CD4-positive, alpha-beta T cell treated with Interleukin-12 subunit alpha and Interleukin-12 subunit beta, for 1 hour (primary cell): ENCODE measurements around the gene GHRHR.

ENCODE experiments used
- DNase-seq: peaks from one replicate; pipeline ENCODE4 v3.0.0-alpha.2; 2020

Gene GHRHR

DNA sequence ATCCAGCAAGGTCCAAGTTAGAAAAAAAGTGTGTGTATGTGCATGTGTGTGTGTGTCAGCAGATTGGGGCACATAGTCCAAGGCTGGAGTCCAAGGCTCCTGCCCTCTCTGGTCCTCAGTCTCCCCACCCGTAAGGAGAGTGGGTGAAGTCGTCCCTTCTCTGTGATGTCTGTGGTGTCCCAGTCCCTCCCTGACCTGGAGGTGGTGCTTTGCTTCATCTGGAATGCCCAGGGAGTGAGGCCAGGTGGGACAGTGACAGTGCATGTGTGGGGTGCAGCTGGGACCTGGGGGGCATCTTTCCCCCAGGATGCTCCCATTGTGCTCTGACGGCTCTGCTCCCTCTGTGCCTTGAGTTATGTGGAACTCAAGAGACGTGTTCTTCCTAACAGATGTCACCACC is 34.1 kb upstream of the GHRHR start:
- DNase-seq = no peak

DNA sequence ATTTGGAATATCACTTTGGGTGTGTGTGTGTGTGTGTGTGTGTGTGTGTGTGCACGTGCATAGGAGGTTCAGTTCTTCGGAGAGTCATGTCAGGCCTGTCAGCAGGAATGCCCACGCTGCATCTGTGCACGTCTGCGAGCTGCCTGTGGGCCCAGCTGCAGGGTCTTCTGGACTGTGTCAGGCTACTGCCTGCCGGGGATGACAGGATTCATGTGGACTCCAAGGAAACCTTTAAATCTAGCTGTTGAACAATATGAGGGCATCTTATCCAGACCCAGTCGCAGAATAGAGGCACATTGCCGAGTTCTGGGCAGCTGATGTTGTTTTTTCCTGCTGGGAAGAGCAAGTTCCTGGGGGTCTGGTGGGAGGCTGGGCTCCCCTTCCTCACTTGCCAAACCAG is 33.1 kb upstream of the GHRHR start:
- no peak for DNase-seq

DNA sequence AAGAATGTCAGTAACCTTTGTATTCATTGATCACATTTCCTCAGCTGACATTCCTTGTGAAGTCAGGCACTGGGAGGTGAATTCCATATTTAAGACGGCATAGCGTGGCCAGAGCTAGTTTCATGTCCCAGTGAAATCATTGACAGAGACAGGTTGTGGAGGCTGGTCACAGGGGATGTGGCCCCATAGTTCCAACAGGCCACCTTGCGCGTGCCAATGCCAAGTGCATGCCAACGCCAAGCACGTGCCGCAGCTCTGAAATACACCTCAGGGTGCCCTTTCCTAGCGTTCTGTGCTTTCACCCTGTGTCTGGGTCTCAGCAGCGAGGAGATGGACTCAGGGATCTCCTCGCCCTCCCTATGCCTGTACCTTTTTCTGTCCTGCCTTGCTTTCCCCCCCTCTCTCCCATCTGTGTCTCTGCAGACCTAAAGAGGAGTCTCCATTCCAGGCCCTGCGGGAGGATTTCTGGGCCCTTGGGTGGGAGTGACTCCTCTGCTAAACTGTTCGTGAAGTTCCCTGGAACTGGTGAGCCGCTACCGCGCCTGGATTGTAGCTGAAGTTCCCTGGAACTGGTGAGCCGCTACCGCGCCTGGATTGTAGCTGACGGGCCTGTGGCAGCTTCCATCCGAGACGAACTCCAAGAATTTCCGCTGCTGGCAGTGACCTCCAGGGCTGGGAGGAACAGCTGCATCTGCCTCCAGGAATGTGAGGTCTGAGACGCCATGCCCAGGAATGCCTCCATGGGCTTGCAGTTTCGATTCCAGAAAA is 32.4 kb upstream of the GHRHR start:
- DNase-seq = no peak

DNA sequence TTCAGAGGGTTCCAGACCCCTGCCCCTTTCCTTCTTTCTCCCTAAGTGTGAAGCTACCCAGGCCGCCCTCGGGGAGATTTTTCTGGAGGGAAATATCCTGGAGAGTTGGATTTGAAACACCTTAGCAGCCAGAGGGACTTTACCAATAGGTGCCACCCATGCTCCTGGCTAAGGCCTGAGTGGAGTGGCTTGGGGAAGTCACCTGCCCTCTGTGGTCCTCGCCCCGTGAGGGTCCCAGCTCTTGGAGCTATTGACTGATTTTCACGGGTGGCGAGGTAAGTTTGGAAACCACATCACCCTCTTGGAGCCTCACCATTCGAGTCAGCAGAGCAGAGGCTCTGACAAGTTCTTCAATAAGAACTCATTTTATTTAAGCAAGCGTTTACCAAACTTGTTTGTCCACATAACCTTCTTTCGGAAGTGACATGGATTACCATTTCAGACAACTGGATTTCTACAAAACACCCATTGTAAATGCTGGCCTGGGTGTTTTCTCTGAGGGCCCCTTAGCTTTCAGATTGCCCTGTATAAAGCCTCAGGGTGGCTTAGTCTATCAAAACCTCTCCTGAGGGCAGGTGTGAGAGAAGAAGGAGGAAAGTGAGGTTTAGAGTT is 31.7 kb upstream of the GHRHR start:
- DNase-seq = no peak

DNA sequence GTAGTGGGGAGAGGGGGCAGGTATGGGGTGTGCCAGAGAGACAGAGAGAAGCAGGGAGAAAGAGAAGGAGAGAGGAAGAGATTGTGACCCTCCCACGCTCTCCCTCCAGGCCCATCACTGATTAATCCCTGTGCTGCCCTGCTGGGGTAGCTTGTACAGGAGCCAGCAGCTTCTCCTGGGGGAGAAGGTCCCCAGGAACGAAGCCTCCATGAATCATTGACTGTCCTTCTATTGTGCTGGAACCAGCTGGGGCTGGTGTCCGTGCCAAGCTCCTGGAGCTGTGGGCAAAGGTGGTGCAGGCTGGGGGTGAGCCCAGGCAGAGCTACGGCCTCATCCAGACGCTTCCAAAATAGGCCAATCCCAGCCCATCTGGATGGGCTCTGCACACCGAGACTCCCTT is 31.2 kb upstream of the GHRHR start:
- no peak for DNase-seq

DNA sequence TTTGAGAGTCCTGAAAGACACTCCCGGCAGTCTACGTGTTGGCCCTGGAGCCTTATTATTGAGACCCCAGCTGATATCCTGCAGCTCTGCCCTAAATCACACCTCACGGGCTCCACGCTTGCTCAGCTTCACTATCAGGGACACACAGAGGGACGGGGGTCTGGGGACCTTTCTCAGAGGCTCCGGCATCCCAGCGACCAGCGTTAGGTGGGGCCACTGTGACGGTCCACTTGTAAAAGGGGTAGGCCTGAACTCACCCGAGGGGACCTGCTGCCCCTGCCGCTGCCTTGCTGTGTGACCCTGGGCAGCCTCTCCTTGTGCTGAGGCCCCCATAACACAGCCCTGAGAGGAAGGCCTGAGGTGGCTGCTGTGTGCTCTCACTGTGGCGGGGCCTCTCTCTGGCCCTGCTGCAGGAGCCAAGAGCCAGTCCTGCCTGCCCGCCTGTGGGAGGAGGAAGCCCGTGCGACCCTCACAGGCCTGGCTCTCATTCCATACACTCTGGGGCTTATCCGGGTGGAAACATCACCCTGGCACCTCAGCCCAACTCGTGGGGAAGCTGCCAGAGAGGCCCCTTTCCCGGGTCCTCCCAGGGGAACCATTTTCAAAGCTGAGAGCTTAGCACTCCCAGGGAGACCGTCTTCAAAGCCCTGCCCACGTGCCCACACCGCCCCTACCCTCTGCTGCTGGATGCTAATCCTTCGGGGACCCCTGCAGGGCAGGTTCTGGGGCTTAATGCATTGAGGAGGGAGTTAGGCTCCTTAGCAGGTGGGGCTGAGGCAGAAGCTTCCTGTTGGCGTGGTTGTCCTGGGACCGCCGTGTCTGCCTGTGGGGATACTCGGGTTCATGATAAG is 30.4 kb upstream of the GHRHR start:
- DNase-seq = no peak

DNA sequence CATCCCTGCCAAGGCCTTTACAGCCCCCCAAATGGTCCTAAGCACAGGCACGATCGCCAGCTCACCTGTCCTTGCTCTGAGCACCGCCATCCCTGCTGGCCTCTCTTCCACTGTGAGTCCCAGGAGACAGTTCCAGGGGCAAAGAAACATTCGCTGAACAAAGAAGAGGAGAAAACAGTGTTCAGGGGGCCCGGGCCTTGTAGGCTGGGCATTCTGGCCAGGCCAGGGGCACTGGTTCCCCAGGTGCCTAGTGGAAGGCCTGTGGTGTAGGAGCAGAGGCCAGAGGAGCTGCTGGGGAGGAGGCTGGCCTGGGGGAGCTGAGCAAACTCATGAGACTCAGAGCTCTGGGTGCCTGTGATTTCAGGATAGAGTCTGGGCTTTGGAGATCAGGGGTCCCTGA is 29.5 kb upstream of the GHRHR start:
- DNase-seq = no peak

DNA sequence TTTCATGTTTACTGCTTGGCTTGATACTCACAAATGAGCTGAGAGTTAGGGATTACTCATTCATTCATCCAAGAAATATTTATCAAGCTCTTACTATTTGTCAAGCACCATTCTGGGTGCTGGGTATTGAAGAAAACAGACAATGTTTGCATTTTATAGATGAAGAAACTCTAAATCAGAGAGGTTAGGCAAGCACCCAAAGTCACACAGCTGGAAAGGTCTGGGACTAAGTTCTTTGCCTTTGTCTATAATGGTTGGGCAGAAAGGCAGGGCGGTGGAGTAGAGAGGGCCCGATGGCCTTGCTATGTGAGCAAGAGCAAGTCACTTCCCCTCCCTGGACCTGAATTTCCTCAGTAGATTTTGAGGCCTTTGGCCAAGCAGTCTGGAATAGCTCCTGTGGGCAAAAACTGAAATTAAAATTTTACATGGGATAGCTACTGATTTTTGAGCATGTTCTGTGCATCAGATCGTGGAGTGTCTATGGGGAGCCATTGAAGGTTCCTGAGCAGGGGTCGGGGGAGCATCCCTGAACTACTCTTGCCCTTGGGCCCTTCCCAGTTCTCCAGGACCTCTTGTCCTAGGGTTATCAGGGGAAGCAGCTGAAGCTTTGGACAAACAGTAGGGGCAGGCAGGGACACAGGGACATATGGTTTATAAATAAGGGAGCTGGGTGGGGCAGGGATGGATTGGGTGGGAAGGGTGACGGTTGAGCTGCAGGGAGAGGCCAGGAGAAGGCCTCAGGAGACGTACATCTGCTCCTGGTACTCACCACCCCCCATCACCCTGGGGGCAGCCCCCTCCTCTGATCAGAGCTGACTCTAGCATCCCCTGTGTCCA is 28.8 kb upstream of the GHRHR start:
- no peak for DNase-seq

DNA sequence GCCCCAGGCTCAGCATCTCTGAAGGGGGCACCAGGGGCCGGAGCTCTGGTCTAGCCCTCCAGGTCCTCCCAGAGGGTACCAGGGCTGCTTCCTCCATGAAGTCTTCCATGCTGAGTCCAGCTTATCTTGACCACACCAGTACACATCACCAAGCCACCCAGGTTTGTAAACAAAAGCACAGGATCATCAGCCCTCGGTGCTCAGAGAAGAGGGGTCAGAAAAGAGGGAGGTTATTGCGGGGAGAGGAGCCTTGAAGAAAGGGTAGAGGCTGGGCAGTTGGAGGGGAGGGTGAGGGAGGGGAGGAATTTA is 28.2 kb upstream of the GHRHR start:
- DNase-seq = no peak

DNA sequence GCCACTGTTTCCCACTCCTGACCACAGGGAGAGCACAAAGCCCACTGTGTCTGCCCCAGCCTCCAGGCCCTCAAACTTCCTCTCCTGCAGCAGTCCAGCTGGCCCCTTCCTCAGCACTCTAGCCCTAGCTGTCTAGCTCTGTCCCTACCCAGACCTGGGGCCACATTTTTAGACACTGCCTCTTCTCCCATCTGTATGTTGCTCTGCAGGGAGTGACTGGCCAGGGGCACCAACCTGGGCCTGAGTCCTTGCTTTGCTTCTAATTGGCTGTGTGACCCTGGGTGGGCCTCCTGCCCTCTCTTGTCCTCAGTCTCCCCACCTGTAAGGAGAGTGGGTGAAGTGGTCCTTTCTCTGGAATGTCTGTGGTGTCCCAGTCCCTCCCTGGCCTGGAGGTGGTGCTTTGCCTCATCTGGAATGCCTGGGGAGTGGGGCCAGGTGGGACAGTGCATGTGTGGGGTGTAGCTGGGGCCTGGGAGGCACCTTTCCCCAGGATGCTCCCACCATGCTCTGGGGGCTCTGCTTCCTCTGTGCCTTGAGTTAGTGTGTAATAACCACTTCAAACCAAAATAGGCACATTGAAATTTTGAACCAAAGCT is 27.0 kb upstream of the GHRHR start:
- DNase-seq = no peak

DNA sequence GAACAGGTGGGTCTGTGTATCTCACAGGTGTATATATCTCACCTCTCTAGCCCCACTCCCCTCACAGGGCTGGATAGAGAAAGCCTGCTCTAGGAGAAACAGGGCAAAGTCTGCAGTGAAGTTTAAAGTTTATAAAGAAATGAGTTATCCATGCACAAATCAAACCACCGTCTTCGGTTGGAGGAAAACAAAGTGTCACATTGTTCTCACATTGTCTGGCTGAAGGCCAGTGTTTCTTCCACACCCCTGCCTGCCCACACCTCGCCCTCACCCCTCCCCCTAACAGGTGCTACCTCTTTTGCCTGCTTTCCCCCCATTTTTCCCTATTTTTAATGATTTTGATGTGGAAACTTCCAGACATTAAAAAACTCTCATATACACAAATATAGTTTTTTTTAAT is 26.3 kb upstream of the GHRHR start:
- DNase-seq = no peak

DNA sequence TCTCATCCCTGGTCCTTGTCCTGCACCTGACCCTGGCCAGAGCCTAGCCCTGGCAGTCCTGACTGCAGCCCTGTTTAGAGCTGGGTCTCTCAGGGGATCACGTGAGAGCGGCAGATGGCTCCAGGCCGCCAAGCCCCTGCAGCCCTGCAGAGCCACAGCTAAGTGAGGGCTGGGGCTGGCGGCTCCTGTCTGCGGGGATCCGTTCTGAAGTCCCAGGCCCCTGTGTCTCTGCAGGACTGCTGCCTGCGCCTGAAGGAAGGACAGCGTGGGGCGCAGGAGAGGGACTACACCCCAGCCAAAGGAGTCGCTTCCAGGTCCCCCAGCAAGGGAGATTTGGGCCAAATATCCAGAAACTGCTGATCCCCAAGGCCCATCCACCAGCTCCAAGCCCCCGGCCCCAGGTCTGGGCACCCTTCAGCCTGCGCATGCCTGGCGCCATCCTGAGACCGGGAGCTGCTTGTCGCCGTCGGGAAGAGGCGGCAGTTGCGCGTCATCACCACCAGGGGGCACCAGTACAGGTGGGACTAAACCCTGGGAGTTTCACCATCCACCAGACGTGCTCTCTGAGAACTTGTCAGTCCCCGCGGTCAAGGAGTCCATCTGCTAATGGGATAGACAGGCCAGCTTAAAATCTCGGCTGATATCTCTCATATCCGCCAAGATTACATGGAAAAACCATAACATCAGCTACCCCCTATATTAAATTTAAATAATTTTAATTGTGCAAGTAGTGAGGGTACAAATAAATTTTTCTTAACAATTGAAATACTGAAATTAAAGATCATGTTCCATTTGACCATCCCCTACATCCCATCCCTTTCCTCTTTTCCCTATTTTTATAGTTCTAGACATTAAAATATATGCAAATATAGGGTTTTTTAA is 25.1 kb upstream of the GHRHR start:
- peak; percentile 46 for DNase-seq

DNA sequence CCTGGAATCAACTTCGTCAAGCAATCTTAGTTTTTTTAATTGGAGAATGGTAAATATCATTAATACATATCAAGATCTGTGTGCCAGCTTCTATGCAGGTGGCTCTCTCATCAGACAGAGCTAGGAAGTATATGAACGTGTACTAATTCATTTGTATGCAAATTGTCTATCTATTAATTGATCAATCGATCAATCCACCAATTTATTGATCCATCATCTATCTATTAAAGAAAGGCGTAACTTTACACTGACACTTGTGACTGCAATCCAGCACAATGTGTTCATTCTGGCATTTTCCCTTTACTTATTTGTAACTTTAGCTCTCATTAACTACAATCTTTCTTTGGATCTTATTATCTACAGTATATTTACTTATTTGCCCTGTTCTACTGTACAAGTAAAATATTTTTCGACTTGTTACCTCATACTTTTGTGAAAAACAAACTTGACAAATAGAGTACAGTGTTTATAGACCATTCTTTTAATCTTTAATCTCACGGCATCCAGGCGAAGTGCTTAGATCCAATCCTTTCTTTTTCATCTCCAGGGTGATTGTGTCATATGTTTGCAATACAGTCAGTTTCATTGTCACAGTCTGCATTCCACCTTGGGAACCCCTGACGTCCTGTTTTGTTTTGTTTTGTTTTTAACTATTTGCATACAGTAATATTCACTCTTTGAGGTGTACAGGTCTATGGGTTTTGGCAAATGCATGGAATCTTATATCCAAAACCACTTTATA is 22.0 kb upstream of the GHRHR start:
- DNase-seq = no peak

DNA sequence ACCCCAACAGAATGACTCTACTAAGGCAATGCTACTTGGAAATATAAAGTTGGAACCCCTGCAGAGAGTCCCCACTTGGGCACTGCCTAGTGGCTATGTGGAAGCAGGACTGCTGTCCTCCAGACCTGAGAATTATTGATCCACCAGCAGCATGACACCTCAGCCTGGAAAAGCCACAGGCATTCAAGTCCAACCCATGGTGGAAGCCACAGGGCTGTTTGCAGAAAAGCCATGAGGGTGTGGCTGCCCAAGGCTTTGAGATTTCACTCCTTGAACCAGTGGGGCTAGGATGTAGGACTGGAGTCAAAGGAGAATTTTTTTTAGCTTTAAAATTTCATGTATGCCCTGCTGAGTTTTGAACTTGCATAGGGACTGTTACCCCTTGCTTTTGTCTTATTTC is 13.6 kb upstream of the GHRHR start:
- no peak for DNase-seq

DNA sequence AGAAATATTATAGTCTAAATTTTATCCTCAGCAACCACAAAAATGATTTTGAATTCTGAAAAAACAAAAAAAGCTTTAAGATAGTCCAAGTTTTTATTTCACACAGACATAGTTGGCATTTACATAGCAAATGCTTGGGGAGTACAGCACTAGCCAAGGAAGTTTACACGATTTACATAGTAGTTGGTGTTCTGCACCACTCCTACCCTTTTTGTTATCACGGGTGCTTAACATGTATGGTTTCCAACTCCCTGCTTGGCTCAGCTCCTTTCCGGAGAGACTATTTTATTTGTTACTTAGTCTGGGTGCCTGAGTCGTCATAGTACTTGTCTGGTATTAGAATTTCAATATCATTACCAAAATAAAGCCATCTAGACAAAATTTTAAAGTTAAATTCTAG is 8.8 kb upstream of the GHRHR start:
- no peak for DNase-seq

DNA sequence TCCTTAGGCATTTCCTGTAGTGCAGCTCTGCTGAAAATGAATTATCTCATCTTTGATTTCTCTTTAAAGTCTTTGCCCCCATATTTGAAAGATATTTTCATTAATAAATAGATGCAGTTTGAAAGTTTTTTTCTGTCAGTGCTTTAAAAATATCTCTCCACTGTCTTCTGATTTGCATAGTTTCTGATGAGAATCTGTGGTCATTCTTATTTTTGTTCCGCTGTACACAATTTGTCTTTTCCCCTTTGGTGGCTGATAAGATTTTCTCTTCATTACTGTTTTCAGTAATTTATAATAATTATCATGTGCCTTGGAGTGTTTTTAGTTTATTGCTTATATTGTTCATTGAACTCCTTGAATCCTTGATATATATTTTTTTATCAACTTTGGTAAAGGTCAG is 7.0 kb upstream of the GHRHR start:
- no peak for DNase-seq

DNA sequence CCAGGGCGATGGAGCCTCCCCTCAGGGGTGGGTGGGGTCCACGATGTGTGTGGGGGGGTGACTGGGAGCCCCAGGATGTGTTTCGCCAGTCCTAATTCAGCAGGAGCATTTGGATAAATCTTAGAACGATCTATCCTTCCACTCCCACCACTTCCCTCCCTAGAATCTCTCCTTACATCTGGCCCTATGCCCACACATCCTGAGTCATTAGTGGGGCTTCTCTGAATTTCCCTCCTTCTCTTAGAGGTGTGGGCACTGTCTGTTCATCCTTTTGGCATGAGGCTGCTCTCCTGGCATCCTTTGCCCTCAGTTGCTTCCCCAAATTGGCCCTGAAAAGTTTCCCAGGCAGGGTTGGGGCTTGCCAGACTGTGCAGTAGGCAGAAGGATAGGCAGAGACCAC is 1.6 kb downstream of the GHRHR start:
- no peak for DNase-seq

DNA sequence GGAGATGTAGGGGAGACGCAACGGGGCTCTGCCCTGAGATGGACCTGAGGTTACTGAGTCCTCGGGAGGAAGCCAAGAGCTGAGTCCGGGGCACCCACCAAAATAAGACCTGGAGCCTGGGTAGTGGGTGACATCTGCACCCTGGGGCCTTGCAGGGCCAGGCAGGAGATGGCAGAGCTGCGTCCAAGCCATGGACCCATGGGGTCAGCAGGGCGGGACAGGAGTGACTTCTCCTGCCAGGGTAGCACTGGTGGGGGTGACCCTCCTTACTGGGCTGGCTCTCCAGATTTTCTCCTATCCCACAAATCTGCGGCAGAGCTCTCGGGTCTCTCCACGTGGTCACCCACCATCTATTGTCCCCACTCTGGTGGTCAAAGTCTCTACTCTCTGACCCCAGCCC is 2.1 kb downstream of the GHRHR start:
- no peak for DNase-seq

DNA sequence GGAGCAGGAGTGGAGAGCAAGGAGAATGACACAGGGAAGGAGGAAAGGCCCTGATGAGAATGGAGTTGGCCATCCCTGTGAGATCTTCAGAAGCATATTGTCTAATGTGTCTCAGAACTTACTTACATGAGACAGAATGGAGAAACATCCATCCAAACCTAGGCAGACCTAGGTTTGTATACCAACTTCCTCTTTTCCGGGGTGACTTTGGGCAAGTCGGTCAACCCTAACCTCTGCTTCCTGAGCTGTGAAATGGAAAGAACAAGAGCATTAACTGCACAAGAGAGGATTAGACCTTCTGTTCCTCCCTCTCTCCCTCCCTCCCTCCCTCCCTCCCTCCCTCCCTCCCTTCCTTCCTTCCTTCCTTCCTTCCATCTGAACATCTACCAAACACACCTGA is 4.5 kb downstream of the GHRHR start:
- DNase-seq = no peak

DNA sequence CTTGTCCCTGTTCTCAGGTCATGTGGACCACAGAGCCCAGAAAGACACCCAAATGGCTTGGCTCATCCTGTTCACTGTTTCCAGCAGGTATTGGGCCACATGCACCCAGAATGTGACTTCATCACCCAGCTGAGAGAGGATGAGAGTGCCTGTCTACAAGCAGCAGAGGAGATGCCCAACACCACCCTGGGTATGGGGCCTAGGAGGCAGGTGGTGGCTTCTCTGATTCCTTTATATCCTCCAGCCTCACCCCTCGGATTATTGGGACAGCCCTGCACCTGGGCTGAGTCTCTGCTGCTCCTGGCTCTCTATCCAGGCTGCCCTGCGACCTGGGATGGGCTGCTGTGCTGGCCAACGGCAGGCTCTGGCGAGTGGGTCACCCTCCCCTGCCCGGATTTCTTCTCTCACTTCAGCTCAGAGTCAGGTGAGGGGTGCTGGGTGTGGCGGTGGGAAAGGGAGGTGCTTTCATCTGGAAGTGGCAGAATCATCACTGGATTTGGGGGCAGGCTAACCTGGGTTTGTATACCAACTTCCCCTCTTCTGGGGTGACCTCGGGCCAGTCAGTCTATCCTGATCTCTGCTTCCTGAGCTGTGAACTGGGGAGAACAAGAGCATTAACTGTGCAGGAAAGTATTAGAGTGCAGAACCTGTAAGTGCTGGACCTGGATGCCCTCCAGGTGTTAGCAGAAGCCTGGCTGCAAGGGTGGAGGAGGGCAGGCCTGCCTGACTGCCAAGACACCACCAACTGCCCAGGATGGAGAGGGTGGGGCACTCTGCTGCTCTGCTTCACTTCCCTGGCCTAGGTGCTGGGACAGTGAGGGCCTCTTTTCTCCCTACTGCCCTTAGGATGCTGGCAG is 5.2 kb downstream of the GHRHR start:
- no peak for DNase-seq
